Mesendoderm (in vitro differentiated cells): ENCODE measurements around the gene MCOLN1.

ENCODE experiments used
- DNase-seq: peaks from one replicate; pipeline ENCODE4 v3.0.0; 2013
- H2AK5ac ChIP-seq: 2 replicates; pipeline ENCODE4 v1.6.1; 2013; ENCODE audit warnings: low read length, inconsistent platforms
- H2BK120ac ChIP-seq: 2 replicates; pipeline ENCODE4 v1.6.1; 2013; ENCODE audit warnings: low read depth, mild to moderate bottlenecking, low read length, moderate library complexity, mixed read lengths
- H2BK15ac ChIP-seq: replicated peaks from 2 replicates; pipeline ENCODE4 v1.6.1; 2013; ENCODE audit warnings: low read depth, mild to moderate bottlenecking, moderate library complexity
- H2BK5ac ChIP-seq: 2 replicates; pipeline ENCODE4 v1.6.1; 2013; ENCODE audit warnings: low read length, inconsistent platforms
- H3K18ac ChIP-seq: 2 replicates; pipeline ENCODE4 v1.6.1; 2013; ENCODE audit warnings: mild to moderate bottlenecking, low read length, mixed read lengths
- H3K23ac ChIP-seq: one replicate; pipeline ENCODE4 v1.6.1; 2013; ENCODE audit warnings: low read length
- H3K27ac ChIP-seq: 2 replicates; pipeline ENCODE4 v1.5.1; 2013; ENCODE audit warnings: low read depth, mild to moderate bottlenecking, inconsistent platforms, low read length, moderate library complexity
- H3K27me3 ChIP-seq: 2 replicates; pipeline ENCODE4 v1.6.1; 2013; ENCODE audit warnings: low read length, control low read depth, mild to moderate bottlenecking, inconsistent platforms; ENCODE audit not compliant: insufficient read depth, poor library complexity
- H3K36me3 ChIP-seq: 2 replicates; pipeline ENCODE4 v1.6.1; 2013; ENCODE audit warnings: low read length, inconsistent platforms; ENCODE audit not compliant: control insufficient read depth, insufficient read depth
- H3K4ac ChIP-seq: one replicate; pipeline ENCODE4 v1.6.1; 2013; ENCODE audit warnings: low read depth, mild to moderate bottlenecking, low read length, moderate library complexity
- H3K4me1 ChIP-seq: 2 replicates; pipeline ENCODE4 v1.6.1; 2013; ENCODE audit warnings: low read depth, low read length, inconsistent platforms; ENCODE audit not compliant: control insufficient read depth
- H3K4me2 ChIP-seq: 2 replicates; pipeline ENCODE4 v1.6.1; 2013; ENCODE audit warnings: low read length
- H3K4me3 ChIP-seq: 2 replicates; pipeline ENCODE4 v1.5.1; 2013; ENCODE audit warnings: mild to moderate bottlenecking, low read length
- H3K56ac ChIP-seq: one replicate; pipeline ENCODE4 v1.6.1; 2013; ENCODE audit warnings: low read length
- H3K79me1 ChIP-seq: 2 replicates; pipeline ENCODE4 v1.6.1; 2013; ENCODE audit warnings: low read length, inconsistent platforms
- H3K79me2 ChIP-seq: 2 replicates; pipeline ENCODE4 v1.6.1; 2013; ENCODE audit warnings: mild to moderate bottlenecking, low read length; ENCODE audit not compliant: control insufficient read depth, insufficient read depth
- H3K9ac ChIP-seq: 2 replicates; pipeline ENCODE4 v1.6.1; 2013; ENCODE audit warnings: low read length, inconsistent platforms
- H4K5ac ChIP-seq: one replicate; pipeline ENCODE4 v1.6.1; 2013; ENCODE audit warnings: low read length
- H4K8ac ChIP-seq: one replicate; pipeline ENCODE4 v1.6.1; 2013; ENCODE audit warnings: low read depth, mild to moderate bottlenecking, control low read depth, low read length, moderate library complexity
- WGBS: extraction: QIAGEN DNeasy Blood & Tissue Kit; methylation state at CpG from one replicate; pipeline ENCODE4 v1.1.7; 2013; ENCODE audit warnings: low lambda C conversion rate, missing lambda C conversion rate; ENCODE audit not compliant: insufficient coverage; ENCODE audit errors: extremely low coverage; 5-methylcytosine and 5-hydroxymethylcytosine counted together

The MCOLN1 gene

DNA sequence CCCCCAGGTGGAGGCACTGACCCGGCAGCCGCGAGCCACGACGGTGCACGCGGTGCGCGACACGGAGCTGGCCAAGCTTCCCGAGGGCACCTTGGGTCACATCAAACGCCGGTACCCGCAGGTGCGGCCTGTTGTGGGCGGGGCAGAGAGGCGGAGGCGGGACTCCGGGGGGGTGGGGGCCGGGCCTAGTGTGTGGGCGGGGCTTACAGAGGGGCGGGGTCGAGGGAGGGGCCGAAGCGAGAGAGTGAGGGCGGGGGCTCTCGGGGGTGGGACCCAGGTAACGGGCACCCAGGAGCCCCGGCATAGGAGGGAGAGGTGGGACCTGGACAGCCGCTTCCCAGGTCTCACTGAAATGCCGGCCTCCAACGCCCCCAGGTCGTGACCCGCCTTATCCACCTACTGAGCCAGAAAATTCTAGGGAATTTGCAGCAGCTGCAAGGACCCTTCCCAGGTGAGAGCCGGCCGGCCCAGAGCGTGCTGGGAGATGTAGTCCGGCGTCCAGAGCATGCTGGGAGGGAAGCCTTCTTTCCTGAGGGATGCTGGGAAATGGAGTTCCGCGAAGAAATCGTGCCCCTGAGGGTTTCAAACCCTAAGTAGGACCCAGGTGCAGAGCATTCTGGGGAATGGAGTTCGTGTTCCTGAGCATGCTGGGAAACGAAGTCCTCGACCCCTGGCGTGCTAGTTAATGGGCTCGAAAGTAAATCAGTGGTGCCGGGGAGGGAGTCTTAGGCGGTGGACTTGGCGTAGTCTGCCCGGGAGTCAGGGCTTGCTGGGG is 28.8 kb downstream of the MCOLN1 start:
- Histone ChIP-seq H4K8ac (no peak overlapping the region), H2BK5ac (no peak overlapping the region), H3K4me1 (no peaks in the 10 kb centered on the region), H3K23ac (no peak overlapping the region), H3K36me3 (no peaks in the 10 kb centered on the region), H3K79me1 (no peaks in the 10 kb centered on the region), H2BK120ac (no peak overlapping the region), H3K4ac (no peak overlapping the region), H3K18ac (no peak overlapping the region), H3K4me2 (peak overlapping the region; percentile 36), H3K79me2 (no peaks in the 10 kb centered on the region), H3K9ac (no peak overlapping the region), H4K5ac (no peak overlapping the region), H2BK15ac (no peak overlapping the region), H3K56ac (peak overlapping the region; percentile 25), H3K27ac (no peak overlapping the region), H3K27me3 (no peaks in the 10 kb centered on the region), H3K4me3 (no peak overlapping the region), H2AK5ac (no peak overlapping the region)
- WGBS: no CpG with 5 or more reads among the region's 51 CpGs
- DNase-seq: peak; percentile 99

DNA sequence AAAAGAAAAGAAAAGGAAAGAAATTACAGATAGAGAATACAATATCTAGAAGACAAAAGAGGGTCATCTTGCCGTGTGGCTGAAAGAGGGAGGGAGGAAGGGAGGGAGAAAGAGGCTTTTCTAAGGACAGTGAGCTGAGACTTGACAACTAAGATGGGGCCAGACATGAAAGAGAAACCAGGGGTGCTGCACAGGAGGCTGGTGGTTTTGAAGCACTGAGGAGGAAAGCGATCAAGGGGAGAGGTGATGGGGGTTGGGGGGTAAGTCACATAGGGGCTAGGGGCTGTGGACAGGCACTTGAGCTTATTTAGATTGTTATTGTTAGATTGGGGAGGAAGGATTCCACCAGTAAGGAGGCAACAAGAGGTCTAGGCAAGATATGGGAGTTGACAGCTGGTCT is 30.4 kb downstream of the MCOLN1 start:
- no peak overlapping the region for H2BK15ac ChIP-seq
- H3K4me3 ChIP-seq: no peak overlapping the region
- WGBS: no CpG with 5 or more reads among the region's 2 CpGs
- no peak for DNase-seq
- H2AK5ac ChIP-seq: no peak overlapping the region
- no peak overlapping the region for H3K4ac ChIP-seq
- H2BK5ac ChIP-seq: no peak overlapping the region
- no peaks in the 10 kb centered on the region for H3K79me1 ChIP-seq
- no peak overlapping the region for H4K5ac ChIP-seq
- H3K4me1 ChIP-seq: no peaks in the 10 kb centered on the region
- H3K4me2 ChIP-seq: no peak overlapping the region
- H2BK120ac ChIP-seq: no peak overlapping the region
- H3K79me2 ChIP-seq: no peaks in the 10 kb centered on the region
- H4K8ac ChIP-seq: no peak overlapping the region
- no peak overlapping the region for H3K18ac ChIP-seq
- H3K27ac ChIP-seq: no peak overlapping the region
- no peak overlapping the region for H3K56ac ChIP-seq
- no peak overlapping the region for H3K23ac ChIP-seq
- H3K9ac ChIP-seq: no peak overlapping the region
- no peaks in the 10 kb centered on the region for H3K27me3 ChIP-seq
- H3K36me3 ChIP-seq: peaks cover 1% of the 10 kb centered on the region

DNA sequence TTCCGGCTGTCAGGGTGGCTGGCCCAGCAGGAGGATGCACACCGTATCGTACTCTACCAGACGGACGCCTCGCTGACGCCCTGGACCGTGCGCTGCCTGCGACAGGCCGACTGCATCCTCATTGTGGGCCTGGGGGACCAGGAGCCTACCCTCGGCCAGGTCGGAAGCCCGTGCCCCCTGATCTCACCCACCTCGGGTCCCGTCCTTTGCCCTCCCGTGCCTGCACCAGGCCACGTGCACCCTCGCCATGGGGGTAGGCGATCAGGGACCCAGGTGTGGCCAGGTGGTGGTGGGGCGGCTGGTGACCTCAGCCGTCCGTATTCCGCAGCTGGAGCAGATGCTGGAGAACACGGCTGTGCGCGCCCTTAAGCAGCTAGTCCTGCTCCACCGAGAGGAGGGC is 32.1 kb downstream of the MCOLN1 start:
- Histone ChIP-seq H4K8ac (no peak overlapping the region), H3K36me3 (peaks cover 2% of the 10 kb centered on the region), H2AK5ac (no peak overlapping the region), H2BK5ac (no peak overlapping the region), H3K9ac (no peak overlapping the region), H3K27me3 (no peaks in the 10 kb centered on the region), H3K23ac (no peak overlapping the region), H3K4ac (no peak overlapping the region), H3K79me2 (no peaks in the 10 kb centered on the region), H4K5ac (no peak overlapping the region), H3K4me1 (no peaks in the 10 kb centered on the region), H3K27ac (no peak overlapping the region), H3K79me1 (no peaks in the 10 kb centered on the region), H2BK120ac (no peak overlapping the region), H3K18ac (no peak overlapping the region), H3K56ac (no peak overlapping the region), H3K4me3 (no peak overlapping the region), H2BK15ac (no peak overlapping the region), H3K4me2 (no peak overlapping the region)
- WGBS: no CpG with 5 or more reads among the region's 28 CpGs
- no peak for DNase-seq

DNA sequence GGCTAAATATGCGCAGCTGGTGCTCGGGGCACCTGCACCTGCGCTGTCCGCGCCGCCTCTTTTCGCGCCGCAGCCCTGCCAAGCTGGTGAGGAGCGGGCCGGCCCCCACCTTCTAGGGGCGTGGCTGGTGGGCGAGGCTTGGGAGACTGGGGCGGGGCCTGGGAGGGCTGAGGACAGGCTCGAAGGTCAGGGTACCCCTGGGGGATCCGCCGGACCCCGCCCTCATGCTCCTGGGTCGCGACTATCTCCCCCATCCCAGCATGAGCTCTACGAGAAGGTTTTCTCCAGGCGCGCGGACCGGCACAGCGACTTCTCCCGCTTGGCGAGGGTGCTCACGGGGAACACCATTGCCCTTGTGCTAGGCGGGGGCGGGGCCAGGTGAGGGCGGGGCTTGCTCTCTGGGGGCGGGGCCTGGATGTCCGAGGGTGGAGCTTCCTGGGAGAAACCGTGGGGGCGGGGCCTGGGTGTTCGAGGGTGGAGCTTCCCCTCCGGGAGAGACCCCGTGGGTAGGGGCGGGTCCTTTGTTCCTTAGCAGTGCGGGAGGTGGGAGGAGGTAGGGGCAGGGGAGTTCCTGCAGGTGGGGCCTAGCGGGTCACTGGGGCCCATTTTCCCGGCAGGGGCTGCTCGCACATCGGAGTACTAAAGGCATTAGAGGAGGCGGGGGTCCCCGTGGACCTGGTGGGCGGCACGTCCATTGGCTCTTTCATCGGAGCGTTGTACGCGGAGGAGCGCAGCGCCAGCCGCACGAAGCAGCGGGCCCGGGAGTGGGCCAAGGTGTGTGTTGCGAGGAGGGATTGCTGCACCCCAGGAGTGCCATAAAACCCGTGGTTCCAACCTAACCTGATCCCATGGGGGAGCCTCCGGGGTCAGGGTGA is 32.8 kb downstream of the MCOLN1 start:
- Histone ChIP-seq H3K4me1 (no peaks in the 10 kb centered on the region), H3K56ac (peak overlapping the region; percentile 25), H2BK15ac (no peak overlapping the region), H3K4me2 (no peak overlapping the region), H3K27me3 (no peaks in the 10 kb centered on the region), H3K9ac (no peak overlapping the region), H3K4ac (no peak overlapping the region), H2BK120ac (no peak overlapping the region), H3K79me2 (no peaks in the 10 kb centered on the region), H2BK5ac (no peak overlapping the region), H4K5ac (no peak overlapping the region), H3K27ac (no peak overlapping the region), H3K18ac (no peak overlapping the region), H3K4me3 (no peak overlapping the region), H3K23ac (no peak overlapping the region), H3K79me1 (no peaks in the 10 kb centered on the region), H2AK5ac (no peak overlapping the region), H3K36me3 (peaks cover 2% of the 10 kb centered on the region), H4K8ac (no peak overlapping the region)
- peak; percentile 66 for DNase-seq
- no CpG with 5 or more reads among the region's 62 CpGs for WGBS

DNA sequence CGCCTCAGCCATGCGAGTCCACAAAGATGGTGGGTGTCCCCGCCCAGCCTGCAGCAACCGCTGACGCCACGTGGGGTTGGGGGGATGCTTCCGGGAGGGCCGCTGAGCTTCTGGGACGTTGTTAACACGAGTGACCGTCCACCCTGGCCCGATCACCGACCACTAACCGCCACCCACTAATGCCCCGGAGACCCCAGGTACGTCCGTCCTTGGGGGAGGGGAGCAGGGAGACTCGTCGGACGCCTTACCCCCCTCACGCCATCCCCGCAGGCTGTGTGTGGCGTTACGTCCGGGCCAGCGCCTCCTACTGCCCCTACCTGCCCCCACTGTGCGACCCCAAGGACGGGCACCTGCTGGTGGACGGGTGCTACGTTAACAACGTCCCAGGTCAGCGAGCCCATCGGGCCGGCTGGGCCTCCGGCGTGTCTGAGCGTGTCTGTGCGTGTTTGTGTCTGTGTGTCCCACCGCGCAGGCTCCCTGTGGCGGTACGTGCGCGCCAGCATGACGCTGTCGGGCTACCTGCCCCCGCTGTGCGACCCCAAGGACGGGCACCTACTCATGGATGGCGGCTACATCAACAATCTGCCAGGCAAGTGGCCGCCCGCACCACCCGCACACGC is 34.4 kb downstream of the MCOLN1 start:
- Histone ChIP-seq H3K4me2 (no peak overlapping the region), H2BK120ac (no peak overlapping the region), H4K5ac (no peak overlapping the region), H3K4me1 (no peaks in the 10 kb centered on the region), H3K56ac (no peak overlapping the region), H2AK5ac (no peak overlapping the region), H3K4ac (no peak overlapping the region), H3K23ac (no peak overlapping the region), H3K18ac (no peak overlapping the region), H3K79me2 (no peaks in the 10 kb centered on the region), H2BK15ac (no peak overlapping the region), H4K8ac (no peak overlapping the region), H3K36me3 (peaks cover 2% of the 10 kb centered on the region), H3K9ac (no peak overlapping the region), H3K4me3 (no peak overlapping the region), H2BK5ac (no peak overlapping the region), H3K27ac (no peak overlapping the region), H3K27me3 (no peaks in the 10 kb centered on the region), H3K79me1 (no peaks in the 10 kb centered on the region)
- no CpG with 5 or more reads among the region's 54 CpGs for WGBS
- DNase-seq: no peak
